Hepatic stellate cell (primary cell): ENCODE measurements around the gene CKAP2.
A peak's percentile ranks its signal among the peaks of the same experiment; 100 is the strongest.
"Not testable (repeated sequence)": the region's sequence is repeated elsewhere in the genome, so short reads cannot be mapped to it uniquely, and the experiment has no call there.

ENCODE experiments used
- DNase-seq: peaks from one replicate; pipeline ENCODE4 v3.0.0; 2011; ENCODE audit warnings: low spot score

Gene CKAP2, protein sequence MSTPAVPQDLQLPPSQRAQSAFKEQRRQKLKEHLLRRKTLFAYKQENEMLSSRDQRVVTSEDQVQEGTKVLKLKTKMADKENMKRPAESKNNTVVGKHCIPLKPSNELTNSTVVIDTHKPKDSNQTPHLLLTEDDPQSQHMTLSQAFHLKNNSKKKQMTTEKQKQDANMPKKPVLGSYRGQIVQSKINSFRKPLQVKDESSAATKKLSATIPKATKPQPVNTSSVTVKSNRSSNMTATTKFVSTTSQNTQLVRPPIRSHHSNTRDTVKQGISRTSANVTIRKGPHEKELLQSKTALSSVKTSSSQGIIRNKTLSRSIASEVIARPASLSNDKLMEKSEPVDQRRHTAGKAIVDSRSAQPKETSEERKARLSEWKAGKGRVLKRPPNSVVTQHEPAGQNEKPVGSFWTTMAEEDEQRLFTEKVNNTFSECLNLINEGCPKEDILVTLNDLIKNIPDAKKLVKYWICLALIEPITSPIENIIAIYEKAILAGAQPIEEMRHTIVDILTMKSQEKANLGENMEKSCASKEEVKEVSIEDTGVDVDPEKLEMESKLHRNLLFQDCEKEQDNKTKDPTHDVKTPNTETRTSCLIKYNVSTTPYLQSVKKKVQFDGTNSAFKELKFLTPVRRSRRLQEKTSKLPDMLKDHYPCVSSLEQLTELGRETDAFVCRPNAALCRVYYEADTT

DNA sequence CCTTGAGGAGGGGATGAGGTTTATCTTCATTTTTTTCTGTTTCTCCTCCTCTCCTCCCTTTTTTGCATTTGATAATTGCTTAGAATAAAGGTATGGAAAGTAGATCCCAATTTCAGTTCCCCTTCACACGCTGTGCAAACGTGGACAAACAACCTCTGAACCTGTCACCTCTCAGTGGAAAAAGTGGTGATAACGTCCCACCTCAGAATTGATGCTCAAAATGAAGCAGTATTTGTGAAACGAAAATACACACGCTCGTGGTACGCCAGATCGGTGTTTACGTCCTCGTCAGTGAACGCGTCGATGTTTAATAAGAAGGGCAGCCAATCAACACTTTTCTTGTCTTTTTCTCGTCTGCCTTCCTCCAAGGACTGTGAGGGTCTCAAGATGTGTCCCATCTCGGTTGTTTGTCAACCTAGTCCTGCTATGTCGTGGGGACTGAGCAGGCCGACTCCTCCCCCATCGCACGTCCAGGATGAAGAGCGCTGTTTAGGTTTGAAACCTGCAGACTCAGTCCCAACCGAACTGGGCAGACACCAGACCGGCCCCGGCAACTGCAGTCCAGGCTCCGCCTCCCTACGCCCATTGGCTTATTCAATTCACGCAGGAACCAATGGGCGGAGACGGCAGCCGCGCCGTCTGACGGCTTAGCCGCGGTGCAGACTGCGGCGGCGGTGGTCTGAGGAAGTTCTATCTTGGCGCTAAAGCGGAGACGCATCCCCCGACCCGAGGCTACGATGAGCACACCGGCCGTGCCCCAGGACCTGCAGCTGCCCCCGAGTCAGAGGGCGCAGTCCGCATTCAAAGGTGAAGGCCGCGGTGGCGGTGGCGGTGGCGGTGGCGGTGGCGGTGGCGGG lies at the start of gene CKAP2:
CKAP2 (plus strand) TSS at position 659 of the 857 bp plus-strand sequence; CDS start at position 738, 79 bp downstream.
- peak; percentile 95 for DNase-seq

DNA sequence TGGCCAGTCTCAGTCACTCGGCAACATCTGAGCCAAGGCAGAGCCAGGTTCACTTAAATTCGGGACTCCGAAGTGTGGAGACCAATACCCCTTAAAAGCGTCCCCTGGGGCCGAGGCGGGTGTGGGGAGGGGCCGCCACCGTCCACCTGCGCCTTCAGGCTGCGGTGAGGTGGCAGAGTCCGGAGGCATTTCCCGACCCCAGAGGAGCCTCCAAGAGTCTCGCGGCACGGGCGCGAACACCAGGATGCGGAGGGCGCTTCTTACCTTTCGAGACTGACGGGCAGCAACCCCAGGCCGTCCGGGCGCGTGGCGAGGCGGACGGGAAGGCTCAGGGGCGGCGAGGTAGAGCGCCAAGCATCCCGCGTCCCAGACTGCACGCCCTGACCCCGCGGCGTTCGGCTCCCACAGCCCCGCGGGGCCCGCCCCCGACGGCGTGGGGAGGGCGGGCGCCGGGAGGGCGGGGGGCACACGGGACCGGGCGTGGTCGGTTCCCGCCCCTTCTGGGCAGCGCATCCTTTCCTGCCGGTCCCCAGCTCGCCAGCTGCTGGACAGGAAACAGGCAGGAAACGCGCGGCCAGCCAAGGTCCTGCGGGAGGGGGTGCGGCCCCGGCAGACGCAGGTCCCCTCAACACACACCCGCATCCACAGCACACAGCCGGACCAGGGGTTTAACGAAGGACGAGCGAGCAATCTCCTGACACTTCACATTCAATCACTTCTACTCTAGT lies 49.3 kb upstream of the CKAP2 start, which contains the start of gene THSD1:
THSD1 (minus strand) TSS at position 406 of the 728 bp plus-strand sequence. CDS start 3,572 bp downstream, outside the sequence.
- peak; percentile 55 for DNase-seq

DNA sequence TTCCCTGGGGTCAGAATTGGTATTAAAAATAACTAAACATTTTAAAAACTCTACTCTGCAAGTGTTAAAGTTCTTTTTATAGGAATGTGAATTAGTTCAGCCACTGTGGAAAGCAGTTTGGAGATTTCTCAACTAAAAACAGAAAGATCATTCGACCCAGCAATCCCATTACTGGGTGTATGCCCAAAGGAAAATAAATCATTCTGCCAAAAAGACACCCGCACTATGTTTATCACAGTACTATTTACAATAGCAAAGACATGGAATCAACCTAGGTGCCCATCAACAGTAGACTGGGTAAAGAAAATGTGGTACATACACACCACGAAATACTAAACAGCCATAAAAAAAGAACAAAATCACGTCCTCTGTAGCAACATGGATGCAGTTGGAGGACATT lies 48.6 kb upstream of the CKAP2 start:
- no peak for DNase-seq

DNA sequence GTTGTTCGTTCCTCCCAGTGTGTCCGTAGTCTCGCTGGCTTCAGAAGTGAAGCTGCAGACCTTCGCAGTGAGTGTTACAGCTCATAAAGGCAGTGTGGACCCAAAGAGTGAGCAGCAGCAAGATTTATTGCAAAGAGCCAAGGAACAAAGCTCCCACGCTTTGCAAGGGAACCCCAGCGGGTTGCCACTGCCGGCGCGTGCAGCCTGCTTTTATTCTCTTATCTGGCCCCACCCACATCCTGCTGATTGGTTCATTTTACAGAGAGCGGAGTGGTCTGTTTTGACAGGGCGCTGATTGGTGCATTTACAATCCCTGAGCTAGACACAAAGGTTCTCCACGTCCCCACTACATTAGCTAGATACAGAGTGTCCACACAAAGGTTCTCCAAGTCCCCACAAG lies 47.8 kb upstream of the CKAP2 start:
- not testable (repeated sequence) for DNase-seq

DNA sequence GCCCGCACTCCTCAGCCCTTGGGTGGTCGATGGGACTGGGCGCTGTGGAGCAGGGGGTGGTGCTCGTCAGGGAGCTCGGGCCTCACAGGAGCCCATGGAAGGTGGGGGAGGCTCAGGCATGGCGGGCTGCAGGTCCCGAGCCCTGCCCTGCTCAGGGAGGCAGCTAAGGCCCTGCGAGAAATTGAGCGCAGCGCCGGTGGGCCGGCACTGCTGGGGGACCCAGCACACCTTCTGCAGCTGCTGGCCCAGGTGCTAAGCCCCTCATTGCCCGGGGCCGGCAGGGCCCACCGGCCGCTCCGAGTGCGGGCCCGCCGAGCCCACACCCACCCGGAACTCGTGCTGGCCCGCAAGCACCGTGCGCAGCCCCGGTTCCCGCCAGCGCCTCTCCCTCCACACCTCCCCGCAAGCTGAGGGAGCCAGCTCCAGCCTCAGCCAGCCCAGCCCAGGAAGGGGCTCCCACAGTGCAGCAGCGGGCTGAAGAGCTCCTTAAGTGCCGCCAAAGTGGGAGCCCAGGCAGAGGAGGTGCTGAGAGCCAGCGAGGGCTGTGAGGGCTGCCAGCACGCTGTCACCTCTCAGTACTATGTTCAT lies 47.1 kb upstream of the CKAP2 start:
- not testable (repeated sequence) for DNase-seq

DNA sequence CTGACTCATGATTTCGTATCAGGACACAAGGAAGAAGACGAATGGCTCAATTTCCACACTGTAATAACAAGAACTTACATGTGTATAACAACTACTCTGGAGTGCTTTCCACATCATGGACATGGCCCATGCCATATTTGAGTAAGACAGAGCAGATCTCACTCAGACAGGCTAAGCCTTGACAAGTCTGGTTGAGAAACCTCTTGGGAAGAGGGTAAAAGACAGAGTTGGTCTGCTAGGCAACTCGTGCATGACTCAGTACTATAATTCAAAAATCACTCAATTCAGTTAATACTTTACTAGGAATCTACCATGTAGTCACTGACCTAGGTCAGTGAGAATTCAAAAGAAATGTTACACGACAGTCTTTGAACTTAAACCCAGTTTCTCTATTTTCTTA lies 43.6 kb upstream of the CKAP2 start:
- DNase-seq = peak; percentile 38

DNA sequence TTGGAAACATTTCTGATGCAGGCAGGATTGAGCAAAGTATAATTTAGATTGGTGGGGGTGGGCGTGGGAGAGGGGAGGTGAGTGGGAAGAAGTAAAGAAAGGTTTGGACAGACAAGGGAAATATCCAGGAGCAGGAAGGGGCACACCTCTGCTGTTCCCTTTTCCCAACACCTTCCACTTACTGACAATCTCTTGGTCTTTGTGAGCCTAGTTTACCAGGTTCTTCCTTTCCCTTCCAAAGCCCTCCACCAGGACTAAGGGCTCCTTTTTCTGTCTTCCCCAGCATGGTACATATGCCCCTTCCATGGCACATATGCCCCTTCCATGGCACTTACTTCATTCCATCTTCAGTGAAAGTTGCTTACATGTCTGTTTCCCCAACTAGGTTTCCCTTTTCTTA lies 43.1 kb upstream of the CKAP2 start:
- no peak for DNase-seq

DNA sequence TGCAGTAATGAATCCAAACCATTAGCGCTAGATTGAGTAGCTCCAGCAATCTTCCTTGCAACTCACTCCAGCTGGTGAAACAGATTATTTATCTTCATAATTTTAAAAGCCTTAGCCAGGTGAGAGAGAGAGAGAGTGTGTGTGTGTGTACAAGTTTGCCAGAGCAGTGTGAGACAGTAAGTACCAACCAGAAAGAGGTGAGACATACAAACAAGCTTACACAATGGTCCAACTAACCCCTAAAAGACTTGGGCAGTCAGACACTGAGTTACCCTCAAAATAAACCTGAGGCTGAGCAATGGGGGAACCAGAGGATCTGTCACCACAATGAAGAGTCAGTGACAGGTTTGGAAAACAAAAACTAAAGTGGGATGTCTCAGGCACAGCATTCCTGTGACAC lies 41.2 kb upstream of the CKAP2 start:
- no peak for DNase-seq

DNA sequence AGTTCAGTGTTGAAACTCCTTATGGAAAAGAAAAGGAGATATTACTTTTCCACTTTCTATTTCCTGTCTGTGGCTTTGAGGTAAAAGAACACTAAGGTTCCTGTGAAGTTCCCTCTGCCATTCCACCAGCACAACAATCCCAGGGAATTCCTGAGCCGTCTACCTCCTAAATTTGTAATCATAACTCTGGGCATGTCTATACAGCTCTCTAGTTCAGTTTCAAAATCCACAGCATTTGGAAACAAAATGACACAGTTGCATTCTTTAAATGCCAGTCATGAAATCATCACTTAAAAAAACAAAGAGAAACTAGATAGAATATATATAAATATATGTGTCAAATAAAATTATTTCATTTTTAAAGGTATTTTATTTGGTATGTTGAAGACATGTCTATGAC lies 40.3 kb upstream of the CKAP2 start:
- DNase-seq = peak; percentile 64

DNA sequence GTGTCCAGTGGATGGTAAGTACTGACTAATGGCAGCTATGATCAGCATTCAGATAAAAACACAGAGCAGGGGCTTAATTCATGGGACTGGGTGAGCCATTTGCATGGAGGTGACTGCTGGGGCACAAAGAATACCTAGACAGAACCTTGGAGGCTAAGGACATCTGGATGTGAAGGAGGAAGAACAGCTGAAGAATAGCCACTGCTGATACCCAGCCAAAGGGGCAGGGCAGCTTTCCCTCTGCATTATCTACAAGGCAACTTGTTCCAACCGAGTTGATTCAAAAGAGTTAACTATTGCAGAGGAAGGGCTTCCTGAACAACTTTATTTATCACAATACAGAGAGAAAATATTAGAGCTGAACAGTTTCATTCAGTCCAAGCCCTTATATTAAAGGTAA lies 36.2 kb upstream of the CKAP2 start:
- DNase-seq = no peak

DNA sequence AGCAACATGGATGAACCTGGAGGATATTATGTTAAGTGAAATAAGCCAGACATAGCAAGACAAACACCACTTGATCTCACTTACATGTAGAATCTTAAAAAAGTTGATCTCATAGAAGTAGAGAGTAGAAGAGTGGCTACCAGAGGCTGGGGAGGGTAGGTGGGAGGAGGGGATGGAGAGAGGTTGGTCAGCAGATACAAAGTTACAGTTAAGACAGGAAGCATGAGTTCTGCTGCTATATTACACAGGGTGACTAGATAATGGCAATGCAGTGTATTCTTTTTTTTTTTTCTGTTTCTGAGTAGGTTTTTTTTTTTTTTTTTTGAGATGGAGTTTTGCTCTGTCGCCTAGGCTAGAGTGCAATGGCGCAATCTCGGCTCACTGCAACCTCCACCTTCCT lies 34.1 kb upstream of the CKAP2 start:
- DNase-seq = no peak

DNA sequence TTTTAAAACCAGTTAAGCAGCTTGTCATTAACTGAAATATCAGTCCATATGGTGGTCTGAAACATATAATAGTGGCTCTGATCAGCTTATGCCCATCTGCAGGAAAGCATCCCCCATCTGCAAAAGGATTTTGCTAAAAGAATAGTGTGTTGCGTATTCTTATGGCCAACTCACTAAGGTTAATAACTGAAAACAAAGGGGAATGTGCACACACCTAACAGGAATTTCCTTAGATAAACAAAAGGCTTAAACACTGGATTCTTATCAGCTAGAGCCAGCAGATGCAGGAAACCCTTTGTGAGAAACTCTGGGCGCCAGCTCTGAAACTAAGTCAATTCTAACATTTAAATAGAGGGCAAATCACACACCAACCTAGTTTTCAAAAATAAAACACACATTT lies 27.0 kb upstream of the CKAP2 start:
- no peak for DNase-seq

DNA sequence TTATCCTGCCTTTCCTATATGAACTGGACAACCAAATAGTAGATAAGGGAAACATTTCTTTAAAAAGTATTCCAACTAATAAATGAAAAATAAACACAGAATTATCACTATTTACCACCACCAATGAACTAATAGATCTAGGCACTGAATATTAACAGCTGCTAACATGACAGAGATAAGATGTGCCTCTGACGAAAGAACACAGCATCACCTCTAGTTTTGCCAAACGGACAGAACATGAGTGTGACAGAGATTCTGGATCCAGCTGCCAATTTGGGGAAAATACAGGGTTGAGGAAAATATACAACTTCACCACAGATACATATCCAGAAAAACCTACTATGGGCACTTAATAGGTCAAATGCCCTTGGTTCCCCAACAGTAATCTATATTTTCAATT lies 22.8 kb upstream of the CKAP2 start:
- DNase-seq = no peak

DNA sequence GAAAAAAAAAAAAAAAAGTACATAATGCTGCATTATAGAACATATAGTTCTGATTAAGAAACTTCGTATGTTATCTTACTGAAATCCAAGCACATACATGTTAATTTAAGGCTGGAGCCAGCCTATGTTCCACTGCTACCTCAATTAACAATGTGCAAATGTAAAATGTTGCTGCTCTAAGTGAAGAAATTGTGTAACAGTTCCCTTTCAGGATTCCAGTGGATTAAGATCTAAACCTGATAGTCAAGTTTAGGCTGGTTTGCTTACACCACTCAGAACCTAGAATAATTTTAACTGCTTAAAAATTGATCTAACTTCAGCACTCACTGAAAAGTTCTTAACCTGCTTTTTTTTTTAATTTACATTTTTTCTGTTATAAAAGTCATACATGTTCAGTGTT lies 9.0 kb upstream of the CKAP2 start:
- DNase-seq = no peak

DNA sequence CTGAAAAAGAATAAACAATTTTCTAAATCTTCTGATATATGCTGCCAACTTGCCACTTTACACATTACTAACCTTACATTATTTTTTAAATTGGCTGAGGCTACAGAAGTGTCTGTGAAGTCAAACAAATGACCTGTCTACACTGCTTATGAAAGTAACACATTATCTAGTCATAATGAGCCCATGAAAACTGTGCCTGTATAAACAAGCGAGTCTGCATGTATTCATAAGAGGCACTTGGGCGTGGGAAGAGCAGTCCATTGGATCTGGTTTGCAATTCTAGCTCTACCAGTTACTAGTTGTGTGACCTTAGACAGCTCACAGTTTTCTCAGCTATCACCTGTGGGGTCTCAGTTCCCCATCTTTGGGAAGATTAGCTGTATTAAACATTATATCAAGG lies 7.9 kb upstream of the CKAP2 start:
- no peak for DNase-seq

DNA sequence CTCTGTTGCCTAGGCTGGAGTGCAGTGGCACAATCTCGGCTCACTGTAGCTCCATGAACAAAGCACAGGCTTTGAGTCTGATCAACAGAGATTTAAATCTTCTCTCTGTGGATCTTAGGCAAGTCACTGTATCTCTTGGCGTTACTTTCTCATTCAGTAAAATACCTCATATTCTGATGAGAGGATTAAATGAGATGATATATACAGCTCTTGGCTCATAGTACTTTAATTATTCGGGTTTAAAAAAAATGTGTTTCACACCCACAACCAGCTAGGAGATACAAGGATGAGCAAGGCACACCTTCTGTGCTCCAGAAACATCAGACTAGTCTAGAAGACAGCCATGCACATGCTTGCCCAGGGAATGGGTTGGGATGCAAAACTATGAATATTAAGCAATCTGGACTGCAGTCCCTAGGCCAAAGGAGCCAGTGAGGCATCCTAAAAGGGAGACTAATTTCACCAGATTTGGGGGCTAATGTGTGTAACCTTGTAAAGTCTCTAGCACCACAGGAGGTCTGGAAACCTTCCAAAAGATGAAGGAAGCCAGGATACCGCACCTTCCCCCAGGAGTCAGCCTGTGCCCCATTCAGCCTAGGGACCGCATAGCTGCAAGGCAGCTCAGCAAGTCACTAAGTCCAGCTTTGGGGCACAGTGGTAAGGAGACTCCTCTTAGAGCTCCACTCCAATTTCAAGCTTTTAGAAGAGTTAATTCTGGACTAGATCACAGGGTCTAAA lies 7.3 kb upstream of the CKAP2 start:
- no peak for DNase-seq

DNA sequence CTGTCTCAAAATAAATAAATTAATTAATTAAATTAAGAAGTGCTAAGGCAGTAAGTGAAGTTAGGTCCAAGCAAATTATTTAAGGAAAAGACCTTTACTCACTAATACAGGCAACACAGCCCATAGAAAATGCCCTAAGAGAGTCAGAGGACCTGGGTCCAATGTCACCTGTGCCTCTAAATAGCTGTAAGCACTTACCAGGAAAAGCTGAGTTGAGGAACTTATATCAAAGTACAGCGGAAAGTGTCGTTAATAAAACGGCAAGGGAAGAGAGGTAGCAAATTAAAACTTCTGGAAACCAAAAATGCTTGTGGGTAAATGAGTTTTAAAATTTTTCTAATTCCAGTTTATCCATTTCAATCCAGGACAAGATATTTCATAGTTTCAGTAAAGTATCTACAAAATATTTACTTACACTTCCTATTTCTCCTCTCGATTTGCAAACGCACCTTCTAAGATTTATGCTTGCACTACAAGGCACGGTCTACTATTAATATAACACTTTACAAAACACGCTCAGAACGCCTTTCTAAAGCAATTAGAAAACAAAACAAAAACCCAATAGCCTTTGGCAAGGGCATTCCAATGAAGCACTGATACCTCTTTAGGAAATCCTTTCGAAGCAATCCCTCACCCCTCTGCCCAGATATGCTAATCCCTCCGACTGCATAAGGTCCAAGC lies 5.8 kb upstream of the CKAP2 start:
- no peak for DNase-seq

DNA sequence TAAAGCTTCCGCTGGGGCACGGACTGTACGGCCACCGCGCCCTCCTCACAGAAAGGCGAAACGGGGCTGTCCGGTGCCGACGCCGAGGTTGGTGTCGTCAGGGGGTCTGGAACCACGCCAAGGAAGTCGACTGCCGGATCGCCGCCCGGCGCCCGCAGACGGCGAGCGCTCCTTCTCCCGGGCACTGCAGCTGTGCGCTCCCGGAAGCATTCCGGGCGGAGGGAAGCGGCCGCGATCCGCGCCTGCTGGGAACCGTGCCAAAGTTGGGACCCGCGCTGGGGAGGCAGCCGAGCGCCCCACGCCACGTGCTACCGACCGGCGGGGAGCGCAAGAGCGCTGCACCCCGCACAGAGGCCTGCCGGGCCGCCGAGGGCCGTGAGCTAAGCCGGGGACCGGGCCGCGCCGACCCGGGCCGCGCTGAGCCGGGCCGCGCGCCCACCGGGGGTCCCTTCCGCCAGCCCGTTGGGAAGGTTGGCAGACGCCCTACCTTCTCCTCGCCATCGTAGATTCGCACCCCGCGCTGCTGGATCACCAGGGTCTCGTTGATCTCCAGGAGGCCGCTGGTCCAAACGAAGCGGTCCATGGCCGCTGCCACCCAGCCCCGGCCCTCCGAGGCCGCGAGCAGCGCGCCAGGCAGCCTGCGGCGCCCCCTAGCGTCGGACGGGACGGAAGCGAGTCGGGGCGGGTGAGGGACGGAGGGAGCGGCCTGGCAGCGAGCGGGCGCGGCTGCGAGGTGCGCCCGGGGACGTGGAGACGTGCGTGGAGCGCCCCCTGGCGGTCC lies 5.1 kb upstream of the CKAP2 start, which contains the start of gene VPS36:
VPS36 (minus strand) TSS at position 623 of the 781 bp plus-strand sequence; CDS start at position 583, 40 bp downstream.
- peak; percentile 91 for DNase-seq

DNA sequence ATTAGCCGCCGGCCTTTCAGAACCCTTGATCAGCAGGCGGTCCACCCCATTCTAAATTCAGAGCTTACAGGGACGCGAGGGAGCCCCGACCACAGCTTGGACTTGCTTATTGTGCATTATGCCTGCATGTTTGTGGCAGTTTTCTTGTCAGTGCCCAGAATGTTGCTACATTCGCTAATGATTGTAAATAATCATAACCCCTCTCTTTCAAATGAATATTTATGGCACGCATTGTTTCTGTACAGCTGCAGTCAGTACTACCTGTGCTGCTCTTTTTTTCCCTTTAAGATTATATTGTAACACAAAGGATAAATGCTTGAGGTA lies 4.5 kb upstream of the CKAP2 start:
- DNase-seq = no peak
